ENCODE data around the gene KLF17.

The KLF17 gene

GRCh38 chr1:44144962-44145756, 26.5 kb downstream of the KLF17 start:
- H3K27ac ChIP-seq (ENCODE audit: low read length, poor library complexity, severe bottlenecking), result no peak overlapping the region
- no peak overlapping the region for H3K9ac ChIP-seq (ENCODE audit: low read length)
- no peak overlapping the region for H2BK15ac ChIP-seq (ENCODE audit: low read depth, poor library complexity, severe bottlenecking)
- no peak overlapping the region for H2BK5ac ChIP-seq (ENCODE audit: low read depth, low read length, poor library complexity, severe bottlenecking)
- H3K4me2 ChIP-seq (ENCODE audit: low read length, poor library complexity, severe bottlenecking), result no peak overlapping the region
- no peak overlapping the region for H2AK5ac ChIP-seq (ENCODE audit: low read length, severe bottlenecking)
- no peak overlapping the region for H4K91ac ChIP-seq (ENCODE audit: low read length)
- H3K27me3 ChIP-seq (ENCODE audit: control insufficient read depth in 1 of 2, insufficient read depth in 1 of 2, low read length in 2 of 2), result peaks cover 5 to 10% of the 10 kb centered on the region in 2 experiments
- H3K4me3 ChIP-seq (ENCODE audit: insufficient read depth in 1 of 2, low read depth in 1 of 2, low read length in 2 of 2), result no peak overlapping the region
- no peaks in the 10 kb centered on the region for H3K36me3 ChIP-seq (ENCODE audit: control insufficient read depth in 1 of 2, insufficient read depth in 2 of 2, low read depth in 1 of 2, low read length in 2 of 2)
- H3K4me1 ChIP-seq (ENCODE audit: control insufficient read depth, insufficient read depth, low read depth, low read length), result no peaks in the 10 kb centered on the region
- DNase-seq, result peak; percentile 3
- no peak overlapping the region for H3K4ac ChIP-seq (ENCODE audit: low read depth in 1 of 2, low read length in 2 of 2)
- H4K8ac ChIP-seq (ENCODE audit: low read length), result no peak overlapping the region
- no peak overlapping the region for H3K18ac ChIP-seq (ENCODE audit: low read depth in 1 of 2, low read length in 2 of 2)
- WGBS, result 74% methylated on average over 2 of the region's 2 CpGs
- peaks cover 24% of the 10 kb centered on the region for H3K9me3 ChIP-seq (ENCODE audit: control insufficient read depth, low read length)
- H2AFZ ChIP-seq (ENCODE audit: low read depth, low read length), result no peak overlapping the region
- H3K79me1 ChIP-seq (replicated peaks; ENCODE audit: low read length, poor library complexity, severe bottlenecking), result no peaks in the 10 kb centered on the region
- no peak overlapping the region for H3K23ac ChIP-seq (ENCODE audit: low read length in 2 of 2)
- no peak overlapping the region for H3K14ac ChIP-seq (ENCODE audit: low read length in 2 of 2)
- no peak overlapping the region for H2BK12ac ChIP-seq (ENCODE audit: low read length in 2 of 2)
- no peak overlapping the region for H2BK120ac ChIP-seq (ENCODE audit: low read depth, low read length)

DNA sequence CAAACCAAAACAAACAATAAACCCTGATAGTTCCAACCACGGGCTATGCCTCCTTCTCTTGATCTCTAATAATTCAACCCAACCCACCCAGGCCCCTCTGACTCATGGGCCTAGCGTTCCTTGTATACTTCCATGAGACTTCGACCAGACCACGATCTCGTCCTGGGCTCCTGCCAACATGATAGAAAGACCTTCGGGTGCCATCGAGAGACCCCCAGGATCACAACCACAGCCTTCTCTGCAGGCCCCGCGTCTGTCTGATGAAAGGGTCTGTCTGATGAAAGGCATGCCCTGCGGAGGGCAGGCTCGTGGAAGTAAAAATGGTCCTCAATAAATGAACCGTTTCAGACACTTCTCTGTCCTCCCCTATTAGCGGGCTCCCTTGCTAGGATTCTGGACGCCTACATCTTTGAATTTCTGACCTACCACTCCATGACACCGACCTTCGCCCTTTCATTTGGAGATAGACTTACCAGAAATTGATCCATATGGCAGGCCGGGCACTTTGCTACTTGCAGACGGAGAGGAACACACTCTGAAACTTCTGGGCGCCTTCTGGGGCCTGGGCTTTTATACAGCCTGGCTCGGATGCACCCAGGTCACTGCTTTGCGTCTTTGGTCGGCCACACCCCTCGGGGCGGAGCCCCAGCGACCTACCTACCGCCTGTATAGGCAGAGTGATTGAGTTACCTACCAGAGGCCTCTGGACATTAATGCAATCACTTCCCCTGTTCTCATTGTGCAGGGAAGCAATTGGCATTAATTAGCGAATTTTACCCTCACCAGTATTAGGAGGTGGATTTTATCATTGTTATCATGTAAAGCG, 28.1 kb downstream of the KLF17 start:
- H2AFZ ChIP-seq (ENCODE audit: low read depth, low read length), result no peak overlapping the region
- no peak overlapping the region for H2BK12ac ChIP-seq (ENCODE audit: low read length in 2 of 2)
- no peaks in the 10 kb centered on the region for H3K79me1 ChIP-seq (replicated peaks; ENCODE audit: low read length, poor library complexity, severe bottlenecking)
- no peak overlapping the region for H3K23ac ChIP-seq (ENCODE audit: low read length in 2 of 2)
- no peaks in the 10 kb centered on the region for H3K4me1 ChIP-seq (ENCODE audit: control insufficient read depth, insufficient read depth, low read depth, low read length)
- H2AK5ac ChIP-seq (ENCODE audit: low read length, severe bottlenecking), result no peak overlapping the region
- no peak overlapping the region for H2BK5ac ChIP-seq (ENCODE audit: low read depth, low read length, poor library complexity, severe bottlenecking)
- DNase-seq, result no peak
- H2BK120ac ChIP-seq (ENCODE audit: low read depth, low read length), result no peak overlapping the region
- peaks cover 10 to 16% of the 10 kb centered on the region in 2 experiments for H3K27me3 ChIP-seq (ENCODE audit: control insufficient read depth in 1 of 2, insufficient read depth in 1 of 2, low read length in 2 of 2)
- no peak overlapping the region for H3K4me3 ChIP-seq (ENCODE audit: insufficient read depth in 1 of 2, low read depth in 1 of 2, low read length in 2 of 2)
- 85% methylated on average over 28 of the region's 28 CpGs for WGBS
- no peak overlapping the region for H4K8ac ChIP-seq (ENCODE audit: low read length)
- H3K9me3 ChIP-seq (ENCODE audit: control insufficient read depth, low read length), result peaks cover 23% of the 10 kb centered on the region
- no peak overlapping the region for H3K14ac ChIP-seq (ENCODE audit: low read length in 2 of 2)
- H3K18ac ChIP-seq (ENCODE audit: low read depth in 1 of 2, low read length in 2 of 2), result no peak overlapping the region
- no peak overlapping the region for H3K9ac ChIP-seq (ENCODE audit: low read length)
- no peaks in the 10 kb centered on the region for H3K36me3 ChIP-seq (ENCODE audit: control insufficient read depth in 1 of 2, insufficient read depth in 2 of 2, low read depth in 1 of 2, low read length in 2 of 2)
- no peak overlapping the region for H2BK15ac ChIP-seq (ENCODE audit: low read depth, poor library complexity, severe bottlenecking)
- H4K91ac ChIP-seq (ENCODE audit: low read length), result no peak overlapping the region
- no peak overlapping the region for H3K27ac ChIP-seq (ENCODE audit: low read length, poor library complexity, severe bottlenecking)
- H3K4me2 ChIP-seq (ENCODE audit: low read length, poor library complexity, severe bottlenecking), result no peak overlapping the region
- no peak overlapping the region for H3K4ac ChIP-seq (ENCODE audit: low read depth in 1 of 2, low read length in 2 of 2)

DNA sequence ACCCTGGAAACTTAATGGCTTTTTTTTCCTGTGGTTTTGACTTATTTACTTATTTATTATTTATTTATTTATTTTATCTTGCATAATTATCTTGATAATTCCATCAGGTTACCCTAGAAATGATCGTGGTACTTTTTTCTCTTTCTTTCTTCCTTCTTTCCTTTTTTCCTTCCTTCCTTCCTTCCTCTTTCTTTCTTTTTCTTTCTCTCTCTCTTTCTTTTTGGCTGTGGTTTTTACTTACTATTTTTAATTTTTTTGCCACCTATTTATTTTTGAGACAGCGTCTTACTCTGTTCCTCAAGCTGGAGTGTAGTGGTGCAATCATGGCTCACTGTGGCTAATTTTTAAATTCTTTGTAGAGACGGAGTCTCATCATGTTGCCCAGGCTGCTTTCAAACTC, 29.0 kb downstream of the KLF17 start:
- H3K27me3 ChIP-seq (ENCODE audit: control insufficient read depth in 1 of 2, insufficient read depth in 1 of 2, low read length in 2 of 2), result peaks cover 12 to 22% of the 10 kb centered on the region in 2 experiments
- no peak overlapping the region for H2AK5ac ChIP-seq (ENCODE audit: low read length, severe bottlenecking)
- no peak overlapping the region for H3K18ac ChIP-seq (ENCODE audit: low read depth in 1 of 2, low read length in 2 of 2)
- H3K9ac ChIP-seq (ENCODE audit: low read length), result no peak overlapping the region
- no peak overlapping the region for H3K4me3 ChIP-seq (ENCODE audit: insufficient read depth in 1 of 2, low read depth in 1 of 2, low read length in 2 of 2)
- no peak overlapping the region for H3K27ac ChIP-seq (ENCODE audit: low read length, poor library complexity, severe bottlenecking)
- H2BK5ac ChIP-seq (ENCODE audit: low read depth, low read length, poor library complexity, severe bottlenecking), result no peak overlapping the region
- no peak overlapping the region for H2BK15ac ChIP-seq (ENCODE audit: low read depth, poor library complexity, severe bottlenecking)
- H4K8ac ChIP-seq (ENCODE audit: low read length), result no peak overlapping the region
- WGBS, result 95% methylated on average over 3 of the region's 3 CpGs
- H3K23ac ChIP-seq (ENCODE audit: low read length in 2 of 2), result no peak overlapping the region
- no peak overlapping the region for H2BK12ac ChIP-seq (ENCODE audit: low read length in 2 of 2)
- H3K9me3 ChIP-seq (ENCODE audit: control insufficient read depth, low read length), result peaks cover 21% of the 10 kb centered on the region
- H3K14ac ChIP-seq (ENCODE audit: low read length in 2 of 2), result no peak overlapping the region
- H3K79me1 ChIP-seq (replicated peaks; ENCODE audit: low read length, poor library complexity, severe bottlenecking), result no peaks in the 10 kb centered on the region
- no peaks in the 10 kb centered on the region for H3K4me1 ChIP-seq (ENCODE audit: control insufficient read depth, insufficient read depth, low read depth, low read length)
- no peak for DNase-seq
- H2AFZ ChIP-seq (ENCODE audit: low read depth, low read length), result no peak overlapping the region
- no peak overlapping the region for H3K4me2 ChIP-seq (ENCODE audit: low read length, poor library complexity, severe bottlenecking)
- H3K36me3 ChIP-seq (ENCODE audit: control insufficient read depth in 1 of 2, insufficient read depth in 2 of 2, low read depth in 1 of 2, low read length in 2 of 2), result no peaks in the 10 kb centered on the region
- no peak overlapping the region for H4K91ac ChIP-seq (ENCODE audit: low read length)
- no peak overlapping the region for H2BK120ac ChIP-seq (ENCODE audit: low read depth, low read length)
- H3K4ac ChIP-seq (ENCODE audit: low read depth in 1 of 2, low read length in 2 of 2), result no peak overlapping the region

- no peak overlapping the region for H2BK120ac ChIP-seq (ENCODE audit: low read depth, low read length)
- H2BK15ac ChIP-seq (ENCODE audit: low read depth, poor library complexity, severe bottlenecking), result no peak overlapping the region
- H3K4me1 ChIP-seq (ENCODE audit: control insufficient read depth, insufficient read depth, low read depth, low read length), result no peaks in the 10 kb centered on the region
- no peak overlapping the region for H2AFZ ChIP-seq (ENCODE audit: low read depth, low read length)
- H3K4me2 ChIP-seq (ENCODE audit: low read length, poor library complexity, severe bottlenecking), result no peak overlapping the region
- no peak overlapping the region for H3K4ac ChIP-seq (ENCODE audit: low read depth in 1 of 2, low read length in 2 of 2)
- H4K91ac ChIP-seq (ENCODE audit: low read length), result no peak overlapping the region
- H3K27ac ChIP-seq (ENCODE audit: low read length, poor library complexity, severe bottlenecking), result no peak overlapping the region
- no peak overlapping the region for H3K18ac ChIP-seq (ENCODE audit: low read depth in 1 of 2, low read length in 2 of 2)
- no peak overlapping the region for H2BK5ac ChIP-seq (ENCODE audit: low read depth, low read length, poor library complexity, severe bottlenecking)
- DNase-seq, result no peak
- H2AK5ac ChIP-seq (ENCODE audit: low read length, severe bottlenecking), result no peak overlapping the region
- no peak overlapping the region for H3K4me3 ChIP-seq (ENCODE audit: insufficient read depth in 1 of 2, low read depth in 1 of 2, low read length in 2 of 2)
- peaks cover 13 to 22% of the 10 kb centered on the region in 2 experiments for H3K27me3 ChIP-seq (ENCODE audit: control insufficient read depth in 1 of 2, insufficient read depth in 1 of 2, low read length in 2 of 2)
- H3K36me3 ChIP-seq (ENCODE audit: control insufficient read depth in 1 of 2, insufficient read depth in 2 of 2, low read depth in 1 of 2, low read length in 2 of 2), result no peaks in the 10 kb centered on the region
- H3K9ac ChIP-seq (ENCODE audit: low read length), result no peak overlapping the region
- WGBS, result 88% methylated on average over 5 of the region's 6 CpGs
- no peaks in the 10 kb centered on the region for H3K9me3 ChIP-seq (ENCODE audit: control insufficient read depth, low read length)
- no peak overlapping the region for H2BK12ac ChIP-seq (ENCODE audit: low read length in 2 of 2)
- no peak overlapping the region for H3K14ac ChIP-seq (ENCODE audit: low read length in 2 of 2)
- H4K8ac ChIP-seq (ENCODE audit: low read length), result no peak overlapping the region
- H3K23ac ChIP-seq (ENCODE audit: low read length in 2 of 2), result no peak overlapping the region
- no peaks in the 10 kb centered on the region for H3K79me1 ChIP-seq (replicated peaks; ENCODE audit: low read length, poor library complexity, severe bottlenecking)
Measured at GRCh38 chr1:44151332-44151731, 32.7 kb downstream of the KLF17 start.

All from mesenchymal stem cell (in vitro differentiated cells and primary cell).